Gastrocnemius medialis (tissue), 4 donors: Measurements from ENCODE around the gene FGFRL1. TPM values are rescaled to one million over a fixed set of nuclear protein-coding genes. Genes with fewer than 3 reads are reported as not detected.

Experiments used
- ATAC-seq, 2 donors: fragments of 150-250 bp; one replicate each; pipeline ENCODE4 v1.9.1; 2016
- DNase-seq, 2 donors: peaks; one replicate each; pipeline ENCODE4 v3.0.0-alpha.2; 2019
- H3K27ac ChIP-seq, 4 donors: fragments of 200-600 bp; sonication (generic); 1 replicate in 1 of 4; 2 replicates in 3 of 4; pipeline ENCODE4 v1.5.1; 2016 to 2018; ENCODE audit warnings: mild to moderate bottlenecking in 2 of 4, moderate library complexity in 1 of 4
- H3K27me3 ChIP-seq, 3 donors: fragments of 200-600 bp; sonication (generic) in 2 of 3; 1 replicate in 1 of 3; 2 replicates in 2 of 3; pipeline versions ENCODE4 v1.5.1 to v1.6.0; 2016 to 2019; ENCODE audit warnings: mild to moderate bottlenecking in 1 of 3, moderate library complexity in 1 of 3
- H3K36me3 ChIP-seq, 2 donors: fragments of 200-600 bp; sonication (generic) in 1 of 2; one replicate each; pipeline ENCODE4 v1.5.1; 2017 to 2018
- H3K4me1 ChIP-seq, 2 donors: fragments of 200-600 bp; sonication (generic) in 1 of 2; one replicate each; pipeline ENCODE4 v1.5.1; 2016 to 2017; ENCODE audit warnings: mild to moderate bottlenecking in 2 of 2
- H3K4me3 ChIP-seq, 4 donors: fragments of 200-600 bp; sonication (generic) in 3 of 4; 1 replicate in 1 of 4; 2 replicates in 3 of 4; pipeline ENCODE4 v1.5.1; 2016 to 2019; ENCODE audit warnings: mild to moderate bottlenecking in 2 of 4
- H3K9me3 ChIP-seq, 3 donors: fragments of 200-600 bp; sonication (generic) in 2 of 3; 1 replicate in 1 of 3; 2 replicates in 2 of 3; pipeline ENCODE4 v1.5.1; 2016 to 2019
- POLR2A ChIP-seq, 2 donors: fragments of 450-650 bp; IDR thresholded peaks; one replicate each; pipeline ENCODE4 v1.6.1; 2017; ENCODE audit warnings: antibody characterized with exemption in 2 of 2, mild to moderate bottlenecking in 2 of 2, moderate library complexity in 2 of 2
- in situ Hi-C, 4 donors: fragments of 200-750 bp; cut with MboI; loops; one replicate each; pipeline versions ENCODE4 v1.15.0 to v1.8.0; 2017; ENCODE audit warnings: low sequenced_read_pairs in 4 of 4
- intact Hi-C: fragments of 100-400 bp; cut with DNase I; formaldehyde crosslinking; loops from one replicate; pipeline ENCODE4 v1.15.1; 2023; ENCODE audit warnings: low total_unique reads
- total RNA-seq, 4 donors: library from RNA; depleted of rRNA; stranded (reverse); fragments of >200 nt; gene quantifications; one replicate each; pipeline versions ENCODE4 v1.1.0 to v1.2.3, GENCODE V29; 2016
- TF ChIP-seq, protein P1 (sequence below), 5 experiments: fragments of 450-650 bp in 3 of 5; fragments of 200-600 bp in 2 of 5; sonication (generic) in 2 of 5; IDR thresholded peaks in 4 of 5; conservative IDR thresholded peaks in 1 of 5; 1 replicate in 4 of 5; 2 replicates in 1 of 5; pipeline ENCODE4 v1.5.1; 2016 to 2019; ENCODE audit warnings: antibody characterized with exemption in 5 of 5, mild to moderate bottlenecking in 3 of 5, moderate library complexity in 3 of 5

The FGFRL1 gene
- total RNA-seq, 4 donors from 2014 or later = 10.4 to 32.4 (median 15.2) TPM

DNA sequence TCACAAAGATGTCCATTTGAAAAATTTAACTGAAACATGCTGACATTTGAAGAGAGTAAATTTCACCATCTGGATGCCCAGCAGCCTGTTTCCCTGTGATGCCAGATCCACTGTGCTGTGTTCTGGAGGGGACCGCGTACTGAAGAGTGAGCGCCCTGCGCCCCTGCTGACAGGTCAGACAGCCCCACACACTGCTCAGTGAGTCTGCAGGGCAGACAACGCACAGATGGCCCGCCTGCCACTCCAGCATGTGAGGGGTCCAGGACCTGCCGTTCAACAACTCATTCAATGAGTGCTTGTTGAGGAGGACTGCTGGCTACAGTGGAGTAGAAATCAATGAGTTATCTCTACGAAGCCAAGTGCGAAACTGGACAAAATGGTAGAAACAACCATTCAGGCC is 49.2 kb downstream of the FGFRL1 start:
- ATAC-seq (no peak), DNase-seq (no peak)
- in situ Hi-C loops (no loop called here), intact Hi-C loops (no loop called here)
- no peak overlapping the region for H3K27ac ChIP-seq
- peaks cover 44 to 53% (median 47%) of the 10 kb centered on the region in 3 donors for H3K27me3 ChIP-seq
- H3K4me1 ChIP-seq = no peaks in the 10 kb centered on the region
- no peaks in the 10 kb centered on the region for H3K36me3 ChIP-seq
- no peak overlapping the region for H3K4me3 ChIP-seq
- no peaks in the 10 kb centered on the region for H3K9me3 ChIP-seq
- TF ChIP-seq POLR2A (IDR thresholded peaks at IDR 0.05) = no peak
- TF ChIP-seq, protein P1, sequence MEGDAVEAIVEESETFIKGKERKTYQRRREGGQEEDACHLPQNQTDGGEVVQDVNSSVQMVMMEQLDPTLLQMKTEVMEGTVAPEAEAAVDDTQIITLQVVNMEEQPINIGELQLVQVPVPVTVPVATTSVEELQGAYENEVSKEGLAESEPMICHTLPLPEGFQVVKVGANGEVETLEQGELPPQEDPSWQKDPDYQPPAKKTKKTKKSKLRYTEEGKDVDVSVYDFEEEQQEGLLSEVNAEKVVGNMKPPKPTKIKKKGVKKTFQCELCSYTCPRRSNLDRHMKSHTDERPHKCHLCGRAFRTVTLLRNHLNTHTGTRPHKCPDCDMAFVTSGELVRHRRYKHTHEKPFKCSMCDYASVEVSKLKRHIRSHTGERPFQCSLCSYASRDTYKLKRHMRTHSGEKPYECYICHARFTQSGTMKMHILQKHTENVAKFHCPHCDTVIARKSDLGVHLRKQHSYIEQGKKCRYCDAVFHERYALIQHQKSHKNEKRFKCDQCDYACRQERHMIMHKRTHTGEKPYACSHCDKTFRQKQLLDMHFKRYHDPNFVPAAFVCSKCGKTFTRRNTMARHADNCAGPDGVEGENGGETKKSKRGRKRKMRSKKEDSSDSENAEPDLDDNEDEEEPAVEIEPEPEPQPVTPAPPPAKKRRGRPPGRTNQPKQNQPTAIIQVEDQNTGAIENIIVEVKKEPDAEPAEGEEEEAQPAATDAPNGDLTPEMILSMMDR (IDR thresholded peaks at IDR 0.05 in 4 of 5, conservative IDR thresholded peaks at IDR 0.05 in 1 of 5) = no peak

DNA sequence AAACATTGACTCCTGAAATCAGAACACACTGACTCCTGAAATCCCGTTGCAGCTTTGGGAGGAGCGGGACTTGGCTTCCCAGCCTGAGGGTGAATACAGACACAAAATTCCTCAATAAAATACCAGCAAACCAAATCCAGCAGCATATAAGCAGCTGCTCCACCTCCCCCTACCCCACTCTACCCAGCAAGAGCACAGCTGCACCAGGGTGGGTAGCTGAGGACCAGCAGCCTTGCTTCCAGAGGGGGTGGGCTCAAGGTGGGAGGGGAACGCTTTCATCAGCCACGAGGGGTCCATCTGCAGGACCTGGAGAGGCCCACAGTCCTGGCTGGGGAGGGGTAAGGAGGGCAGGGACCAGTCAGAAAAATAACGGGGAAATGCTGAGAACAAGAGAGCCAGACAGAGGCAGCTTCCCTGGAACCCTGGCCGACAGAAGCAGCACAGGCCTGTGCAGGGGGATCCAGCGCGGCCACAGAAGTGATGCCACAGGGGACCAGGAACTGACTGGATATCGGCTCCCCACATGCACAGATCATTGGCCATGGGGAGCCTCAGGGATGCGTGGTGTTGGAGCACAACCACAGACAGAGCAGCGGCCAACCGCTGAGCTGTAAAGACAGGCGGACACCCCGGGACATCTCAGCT is 49.8 kb downstream of the FGFRL1 start:
- peaks cover 38 to 48% (median 41%) of the 10 kb centered on the region in 3 donors for H3K27me3 ChIP-seq
- intact Hi-C loops = no loop called here
- in situ Hi-C loops = no loop called here
- ATAC-seq = no peak
- H3K4me3 ChIP-seq = no peak overlapping the region
- no peak overlapping the region for H3K27ac ChIP-seq
- no peak for DNase-seq
- TF ChIP-seq POLR2A (IDR thresholded peaks at IDR 0.05) = no peak
- TF ChIP-seq, protein P1 (IDR thresholded peaks at IDR 0.05 in 4 of 5, conservative IDR thresholded peaks at IDR 0.05 in 1 of 5) = no peak
- H3K4me1 ChIP-seq = no peaks in the 10 kb centered on the region
- no peaks in the 10 kb centered on the region for H3K36me3 ChIP-seq
- no peaks in the 10 kb centered on the region for H3K9me3 ChIP-seq

DNA sequence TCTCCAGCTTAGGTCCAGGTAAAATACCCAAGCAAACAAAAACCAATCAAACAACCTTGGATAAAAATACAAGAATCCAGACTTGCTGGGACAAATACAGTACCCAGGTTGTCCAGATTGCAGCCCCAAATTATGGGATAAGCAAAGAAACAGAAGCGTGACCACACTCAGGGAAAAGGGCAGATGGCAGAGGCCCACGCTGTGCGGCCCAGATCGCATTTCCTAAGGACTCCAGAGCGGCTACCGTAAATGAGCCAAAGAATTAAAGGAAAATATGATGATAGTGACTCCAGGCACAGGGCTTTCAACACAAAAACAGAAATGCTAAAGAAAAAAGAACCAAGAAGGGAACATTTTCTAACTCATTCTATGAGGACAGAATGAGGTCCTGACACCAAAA is 50.3 kb downstream of the FGFRL1 start:
- H3K4me1 ChIP-seq = no peaks in the 10 kb centered on the region
- H3K27ac ChIP-seq = no peak overlapping the region
- H3K9me3 ChIP-seq = no peaks in the 10 kb centered on the region
- H3K4me3 ChIP-seq = no peak overlapping the region
- DNase-seq = no peak
- H3K27me3 ChIP-seq = peaks cover 37 to 42% (median 40%) of the 10 kb centered on the region in 3 donors
- ATAC-seq = no peak
- no peak for TF ChIP-seq POLR2A (IDR thresholded peaks at IDR 0.05)
- intact Hi-C loops = no loop called here
- in situ Hi-C loops = no loop called here
- no peaks in the 10 kb centered on the region for H3K36me3 ChIP-seq

DNA sequence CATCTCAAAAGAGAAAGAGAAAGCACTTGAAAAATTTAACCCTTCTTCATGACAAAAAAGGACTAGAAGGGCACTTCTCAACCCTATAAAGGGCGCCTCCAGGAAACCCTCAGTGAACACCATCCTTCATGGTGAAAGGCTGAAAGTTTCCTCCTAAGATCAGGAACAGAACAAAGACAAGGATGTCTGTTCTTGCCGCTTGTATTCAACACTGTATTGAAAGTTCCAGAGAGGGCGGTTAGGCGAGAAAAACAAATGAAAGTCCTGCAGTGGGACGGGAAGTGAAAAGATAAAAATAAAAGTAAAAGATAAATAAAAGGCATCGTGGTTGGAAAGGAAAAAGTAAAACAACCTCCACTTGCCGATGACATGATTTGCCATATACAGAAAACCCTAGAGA is 51.0 kb downstream of the FGFRL1 start:
- ATAC-seq = no peak
- no peaks in the 10 kb centered on the region for H3K9me3 ChIP-seq
- in situ Hi-C loops = no loop called here
- TF ChIP-seq, protein P1 (IDR thresholded peaks at IDR 0.05 in 4 of 5, conservative IDR thresholded peaks at IDR 0.05 in 1 of 5) = no peak
- no peak for TF ChIP-seq POLR2A (IDR thresholded peaks at IDR 0.05)
- no peaks in the 10 kb centered on the region for H3K36me3 ChIP-seq
- no peak overlapping the region for H3K4me3 ChIP-seq
- no peaks in the 10 kb centered on the region for H3K4me1 ChIP-seq
- intact Hi-C loops = no loop called here
- H3K27ac ChIP-seq = no peak overlapping the region
- DNase-seq = no peak
- peaks cover 35 to 37% (median 36%) of the 10 kb centered on the region in 3 donors for H3K27me3 ChIP-seq

DNA sequence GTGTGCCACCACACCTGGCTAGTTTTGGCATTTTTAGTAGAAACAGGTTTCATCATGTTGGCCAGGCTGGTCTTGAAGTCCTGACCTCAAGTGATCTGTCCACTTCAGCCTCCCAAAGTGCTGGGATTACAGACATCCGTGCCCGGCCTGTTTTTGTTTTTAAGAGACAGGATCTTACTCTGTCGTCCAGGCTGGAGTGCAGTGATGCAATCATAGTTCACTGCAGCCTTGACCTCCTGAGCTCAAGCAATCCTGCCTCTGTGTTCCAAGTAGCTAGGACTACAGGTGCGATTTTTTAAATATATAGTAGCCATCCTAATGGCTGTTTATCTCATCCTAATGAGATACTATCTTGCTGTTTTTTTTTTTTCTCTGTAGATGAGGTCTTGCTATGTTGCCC is 54.3 kb downstream of the FGFRL1 start:
- H3K4me3 ChIP-seq = no peak overlapping the region
- H3K27me3 ChIP-seq = peaks cover 22 to 37% (median 26%) of the 10 kb centered on the region in 3 donors
- H3K9me3 ChIP-seq = no peaks in the 10 kb centered on the region
- intact Hi-C loops = no loop called here
- no peak overlapping the region for H3K27ac ChIP-seq
- H3K36me3 ChIP-seq = no peaks in the 10 kb centered on the region
- H3K4me1 ChIP-seq = no peaks in the 10 kb centered on the region
- ATAC-seq (no peak), DNase-seq (no peak)
- in situ Hi-C loops = no loop called here
- TF ChIP-seq, protein P1 (IDR thresholded peaks at IDR 0.05 in 4 of 5, conservative IDR thresholded peaks at IDR 0.05 in 1 of 5) = no peak
- TF ChIP-seq POLR2A (IDR thresholded peaks at IDR 0.05) = no peak
